Uterus (tissue), 2 donors: ENCODE results near the gene C9orf40.

Experiments
- CTCF ChIP-seq, 4 experiments: fragments of 200-600 bp in 2 of 4; fragments of 450-650 bp in 2 of 4; sonication (generic) in 2 of 4; IDR thresholded peaks; one replicate each; pipeline ENCODE4 v1.5.1; 2016 to 2019; ENCODE audit warnings: antibody characterized with exemption in 4 of 4, mild to moderate bottlenecking in 2 of 4, moderate library complexity in 1 of 4
- POLR2A ChIP-seq, 2 donors: fragments of 450-650 bp; IDR thresholded peaks; one replicate each; pipeline ENCODE4 v1.6.1; 2016; ENCODE audit warnings: antibody characterized with exemption in 2 of 2, mild to moderate bottlenecking in 1 of 2, moderate library complexity in 1 of 2

GRCh38 chr9:74908665-74909064, 44.0 kb downstream of the C9orf40 start:
- no peak for TF ChIP-seq CTCF (IDR thresholded peaks at IDR 0.05)
- TF ChIP-seq POLR2A (IDR thresholded peaks at IDR 0.05): no peak
